WI38 (cell line): ENCODE data around the gene COL26A1.

Experiments
- H3K4me3 ChIP-seq: 2 replicates; pipeline ENCODE4 v1.5.1; 2011; ENCODE audit warnings: low read depth, mild to moderate bottlenecking, control low read depth, low read length
- TF ChIP-seq, protein P1 (sequence below): IDR thresholded peaks from 2 replicates; pipeline ENCODE4 v1.5.1; 2012; ENCODE audit warnings: low read depth, mild to moderate bottlenecking, control low read depth, low read length

COL26A1 gene

DNA sequence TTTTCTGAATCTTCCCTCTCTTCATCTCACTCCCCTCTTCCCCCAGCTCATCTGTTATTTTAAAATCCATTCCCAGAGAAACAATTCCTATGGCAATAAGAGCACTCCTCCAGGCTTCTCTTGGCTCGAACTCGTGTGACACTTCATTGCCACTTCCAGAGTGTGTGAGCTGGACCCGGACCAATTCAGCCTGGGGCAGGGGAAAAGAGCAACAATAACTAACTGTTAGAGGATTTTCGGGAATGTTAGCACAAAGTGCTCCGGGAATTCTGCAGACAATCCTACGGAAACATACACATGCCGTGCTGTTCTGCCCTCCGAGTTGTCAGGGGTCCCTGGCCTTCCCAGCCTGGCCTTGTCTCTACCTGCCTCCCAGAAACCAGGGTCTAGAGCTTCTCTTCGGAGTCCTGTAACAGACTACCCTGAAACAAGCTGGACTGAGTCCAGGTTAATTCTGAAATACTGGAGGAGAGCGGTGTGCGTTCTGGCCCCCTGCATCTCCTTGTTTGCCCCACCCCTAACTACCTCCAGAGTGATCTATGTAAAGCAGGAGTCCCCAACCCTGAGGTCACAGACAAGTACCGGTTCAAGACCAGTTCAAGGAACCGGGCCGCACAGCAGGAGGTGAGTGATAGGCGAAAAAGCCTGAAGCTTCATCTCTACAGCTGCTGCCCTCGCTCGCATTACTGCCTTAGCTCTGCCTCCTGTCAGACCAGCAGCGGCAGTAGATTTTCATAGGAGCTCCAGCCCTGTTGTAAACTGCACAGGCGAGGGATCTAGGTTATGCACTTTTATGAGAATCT is 11.3 kb downstream of the COL26A1 start:
- H3K4me3 ChIP-seq: no peak overlapping the region
- TF ChIP-seq, protein P1, sequence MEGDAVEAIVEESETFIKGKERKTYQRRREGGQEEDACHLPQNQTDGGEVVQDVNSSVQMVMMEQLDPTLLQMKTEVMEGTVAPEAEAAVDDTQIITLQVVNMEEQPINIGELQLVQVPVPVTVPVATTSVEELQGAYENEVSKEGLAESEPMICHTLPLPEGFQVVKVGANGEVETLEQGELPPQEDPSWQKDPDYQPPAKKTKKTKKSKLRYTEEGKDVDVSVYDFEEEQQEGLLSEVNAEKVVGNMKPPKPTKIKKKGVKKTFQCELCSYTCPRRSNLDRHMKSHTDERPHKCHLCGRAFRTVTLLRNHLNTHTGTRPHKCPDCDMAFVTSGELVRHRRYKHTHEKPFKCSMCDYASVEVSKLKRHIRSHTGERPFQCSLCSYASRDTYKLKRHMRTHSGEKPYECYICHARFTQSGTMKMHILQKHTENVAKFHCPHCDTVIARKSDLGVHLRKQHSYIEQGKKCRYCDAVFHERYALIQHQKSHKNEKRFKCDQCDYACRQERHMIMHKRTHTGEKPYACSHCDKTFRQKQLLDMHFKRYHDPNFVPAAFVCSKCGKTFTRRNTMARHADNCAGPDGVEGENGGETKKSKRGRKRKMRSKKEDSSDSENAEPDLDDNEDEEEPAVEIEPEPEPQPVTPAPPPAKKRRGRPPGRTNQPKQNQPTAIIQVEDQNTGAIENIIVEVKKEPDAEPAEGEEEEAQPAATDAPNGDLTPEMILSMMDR: no peak

DNA sequence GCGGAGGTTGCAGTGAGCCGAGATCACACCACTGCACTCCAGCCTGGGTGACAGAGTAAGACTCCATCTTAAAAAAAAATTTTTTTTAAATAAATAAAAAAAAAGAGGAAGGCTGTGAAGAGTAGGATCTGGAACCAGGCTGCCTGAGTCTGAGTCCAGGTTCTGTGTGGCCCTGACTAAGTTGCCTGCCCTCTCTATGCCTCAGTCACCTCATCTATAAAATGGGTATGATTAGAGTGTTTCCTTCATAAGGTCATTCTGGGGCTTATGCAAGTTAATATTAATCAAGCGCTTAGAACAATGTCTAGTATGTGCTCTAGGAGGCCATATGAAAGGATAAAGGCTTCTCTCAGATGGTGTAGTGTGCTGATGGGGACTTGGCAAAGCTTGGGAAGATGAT is 12.3 kb downstream of the COL26A1 start:
- no peak overlapping the region for H3K4me3 ChIP-seq
- TF ChIP-seq, protein P1: no peak

DNA sequence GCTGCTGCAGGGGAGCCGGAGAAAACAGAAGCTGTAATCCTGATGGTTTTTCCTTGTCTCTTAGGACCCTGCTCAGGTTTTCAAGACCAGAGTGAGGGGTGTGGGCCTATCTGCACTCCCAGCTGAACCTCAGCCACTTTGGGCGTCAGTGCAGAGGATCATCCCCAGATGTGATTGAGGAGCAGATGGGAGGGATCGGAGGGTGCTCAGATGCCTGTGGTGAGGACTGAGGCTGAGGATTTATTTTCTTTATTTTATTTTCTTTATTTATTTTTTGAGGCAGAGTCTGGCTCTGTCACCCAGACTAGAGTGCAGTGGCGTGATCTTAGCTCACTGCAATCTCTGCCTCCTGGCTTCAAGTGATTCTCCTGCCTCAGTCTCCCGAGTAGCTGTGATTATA is 13.9 kb downstream of the COL26A1 start:
- TF ChIP-seq, protein P1: no peak

GRCh38 chr7:101377189-101377736 is 14.6 kb downstream of the COL26A1 start:
- no peak overlapping the region for H3K4me3 ChIP-seq
- TF ChIP-seq, protein P1: no peak

More for the DNA sequence above, 13.9 kb downstream of the COL26A1 start:
- H3K4me3 ChIP-seq: no peak overlapping the region

DNA sequence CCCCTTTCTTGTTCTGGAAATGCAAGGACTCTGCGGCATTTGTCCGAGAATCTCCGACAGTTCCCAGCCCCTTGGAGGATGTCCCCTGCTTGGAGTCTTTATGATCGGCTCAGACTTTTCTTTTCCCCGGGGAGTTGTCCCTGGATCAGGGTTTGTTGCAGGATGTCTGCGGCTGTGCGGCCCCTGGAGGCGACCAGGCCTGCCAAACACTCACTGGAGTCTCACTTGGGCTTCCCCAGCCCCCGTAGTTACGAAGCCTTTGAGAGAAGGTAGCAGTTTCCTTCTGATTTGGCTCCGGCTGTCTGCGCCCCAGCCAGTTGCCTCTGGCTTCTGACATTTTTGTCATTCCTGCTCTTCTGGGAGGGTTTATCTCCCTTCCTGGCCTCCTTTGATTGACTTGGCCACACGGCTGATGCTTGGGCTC is 16.1 kb downstream of the COL26A1 start:
- TF ChIP-seq, protein P1: no peak
- H3K4me3 ChIP-seq: no peak overlapping the region

GRCh38 chr7:101379302-101379701 is 16.6 kb downstream of the COL26A1 start:
- TF ChIP-seq, protein P1: no peak
- H3K4me3 ChIP-seq: no peak overlapping the region

DNA sequence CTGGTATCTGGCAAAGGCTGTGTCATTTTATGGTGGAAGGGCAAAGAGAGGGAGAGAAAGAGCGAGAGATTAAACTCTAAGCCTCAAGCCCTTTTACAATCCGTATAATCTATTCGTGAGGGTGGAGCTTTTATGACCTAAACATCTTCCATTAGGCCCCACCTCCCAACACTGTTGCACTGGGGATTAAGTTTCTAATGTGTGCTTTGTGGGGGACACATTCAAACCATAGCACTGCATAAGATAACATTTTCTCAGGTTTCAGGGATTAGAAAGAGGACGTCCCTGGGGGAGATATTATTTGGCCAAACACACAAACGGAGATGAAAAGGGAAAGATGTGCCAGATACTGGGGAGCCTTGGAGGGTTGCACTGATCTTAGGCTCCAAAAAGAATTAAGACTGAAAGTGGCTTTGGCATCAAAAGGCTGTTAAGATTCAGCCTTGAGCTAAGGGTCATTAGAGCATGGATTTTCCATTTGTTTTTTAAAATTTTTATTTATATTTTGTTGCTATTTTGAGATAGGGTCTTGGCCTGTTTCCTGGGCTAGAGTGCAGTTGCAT is 19.0 kb downstream of the COL26A1 start:
- TF ChIP-seq, protein P1: no peak
- no peak overlapping the region for H3K4me3 ChIP-seq
